Measurements from ENCODE around the gene ROBO1. TPM values are rescaled to one million over a fixed set of nuclear protein-coding genes. Genes with fewer than 3 reads are reported as not detected.

ROBO1 gene
- total RNA-seq, 1 donor from 2014 or later: 250 TPM

GRCh38 chr3:79146024-79146423 lies 621.8 kb downstream of the ROBO1 start:
- H3K27ac Mint-ChIP-seq (ENCODE audit: unreplicated experiment): no peak overlapping the region
- H3K36me3 Mint-ChIP-seq (ENCODE audit: low read depth, unreplicated experiment): no peaks in the 10 kb centered on the region
- no peak overlapping the region for H3K4me3 Mint-ChIP-seq (ENCODE audit: unreplicated experiment)
- H3K9me3 Mint-ChIP-seq (ENCODE audit: unreplicated experiment): no peaks in the 10 kb centered on the region
- DNase-seq (ENCODE audit: low spot score): no peak
- no peak for TF ChIP-seq CTCF (IDR thresholded peaks at IDR 0.05; ENCODE audit: unreplicated experiment)
- H3K4me1 Mint-ChIP-seq (ENCODE audit: unreplicated experiment): no peaks in the 10 kb centered on the region
- no peaks in the 10 kb centered on the region for H3K27me3 Mint-ChIP-seq (ENCODE audit: unreplicated experiment)

GRCh38 chr3:79140708-79141107 lies 627.1 kb downstream of the ROBO1 start:
- no peak for DNase-seq (ENCODE audit: low spot score)
- no peaks in the 10 kb centered on the region for H3K4me1 Mint-ChIP-seq (ENCODE audit: unreplicated experiment)
- H3K27me3 Mint-ChIP-seq (ENCODE audit: unreplicated experiment): no peaks in the 10 kb centered on the region
- no peaks in the 10 kb centered on the region for H3K9me3 Mint-ChIP-seq (ENCODE audit: unreplicated experiment)
- H3K36me3 Mint-ChIP-seq (ENCODE audit: low read depth, unreplicated experiment): no peaks in the 10 kb centered on the region
- H3K27ac Mint-ChIP-seq (ENCODE audit: unreplicated experiment): no peak overlapping the region
- no peak overlapping the region for H3K4me3 Mint-ChIP-seq (ENCODE audit: unreplicated experiment)
- no peak for TF ChIP-seq CTCF (IDR thresholded peaks at IDR 0.05; ENCODE audit: unreplicated experiment)

- no peak for TF ChIP-seq CTCF (IDR thresholded peaks at IDR 0.05; ENCODE audit: unreplicated experiment)
- Mint-ChIP-seq H3K9me3 (ENCODE audit: unreplicated experiment) (no peaks in the 10 kb centered on the region), H3K36me3 (ENCODE audit: low read depth, unreplicated experiment) (no peaks in the 10 kb centered on the region), H3K27ac (ENCODE audit: unreplicated experiment) (no peak overlapping the region), H3K4me1 (ENCODE audit: unreplicated experiment) (no peaks in the 10 kb centered on the region), H3K4me3 (ENCODE audit: unreplicated experiment) (no peak overlapping the region), H3K27me3 (ENCODE audit: unreplicated experiment) (no peaks in the 10 kb centered on the region)
- no peak for DNase-seq (ENCODE audit: low spot score)
These were observed 628.3 kb downstream of the ROBO1 start for GRCh38 chr3:79139395-79140068.

- Mint-ChIP-seq H3K9me3 (ENCODE audit: unreplicated experiment) (no peaks in the 10 kb centered on the region), H3K4me1 (ENCODE audit: unreplicated experiment) (no peaks in the 10 kb centered on the region), H3K36me3 (ENCODE audit: low read depth, unreplicated experiment) (no peaks in the 10 kb centered on the region), H3K4me3 (ENCODE audit: unreplicated experiment) (no peak overlapping the region), H3K27ac (ENCODE audit: unreplicated experiment) (no peak overlapping the region), H3K27me3 (ENCODE audit: unreplicated experiment) (peaks cover 1% of the 10 kb centered on the region)
- TF ChIP-seq CTCF (IDR thresholded peaks at IDR 0.05; ENCODE audit: unreplicated experiment): no peak
- no peak for DNase-seq (ENCODE audit: low spot score)
These were observed 642.3 kb downstream of the ROBO1 start for GRCh38 chr3:79125313-79125984.

- Mint-ChIP-seq H3K4me3 (ENCODE audit: unreplicated experiment) (no peak overlapping the region), H3K4me1 (ENCODE audit: unreplicated experiment) (no peaks in the 10 kb centered on the region)
- no peak for TF ChIP-seq CTCF (IDR thresholded peaks at IDR 0.05; ENCODE audit: unreplicated experiment)
These were observed 652.3 kb downstream of the ROBO1 start for GRCh38 chr3:79115458-79115857.

More at GRCh38 chr3:79115458-79115857, 652.3 kb downstream of the ROBO1 start:
- no peak overlapping the region for H3K27ac Mint-ChIP-seq (ENCODE audit: unreplicated experiment)
- no peaks in the 10 kb centered on the region for H3K9me3 Mint-ChIP-seq (ENCODE audit: unreplicated experiment)
- DNase-seq (ENCODE audit: low spot score): no peak
- H3K27me3 Mint-ChIP-seq (ENCODE audit: unreplicated experiment): no peaks in the 10 kb centered on the region
- H3K36me3 Mint-ChIP-seq (ENCODE audit: low read depth, unreplicated experiment): no peaks in the 10 kb centered on the region

Measured in endothelial cell (in vitro differentiated cells).